ENCODE measurements around the gene CASZ1.
A peak's percentile ranks its signal among the peaks of the same experiment; 100 is the strongest.

Gene CASZ1

DNA sequence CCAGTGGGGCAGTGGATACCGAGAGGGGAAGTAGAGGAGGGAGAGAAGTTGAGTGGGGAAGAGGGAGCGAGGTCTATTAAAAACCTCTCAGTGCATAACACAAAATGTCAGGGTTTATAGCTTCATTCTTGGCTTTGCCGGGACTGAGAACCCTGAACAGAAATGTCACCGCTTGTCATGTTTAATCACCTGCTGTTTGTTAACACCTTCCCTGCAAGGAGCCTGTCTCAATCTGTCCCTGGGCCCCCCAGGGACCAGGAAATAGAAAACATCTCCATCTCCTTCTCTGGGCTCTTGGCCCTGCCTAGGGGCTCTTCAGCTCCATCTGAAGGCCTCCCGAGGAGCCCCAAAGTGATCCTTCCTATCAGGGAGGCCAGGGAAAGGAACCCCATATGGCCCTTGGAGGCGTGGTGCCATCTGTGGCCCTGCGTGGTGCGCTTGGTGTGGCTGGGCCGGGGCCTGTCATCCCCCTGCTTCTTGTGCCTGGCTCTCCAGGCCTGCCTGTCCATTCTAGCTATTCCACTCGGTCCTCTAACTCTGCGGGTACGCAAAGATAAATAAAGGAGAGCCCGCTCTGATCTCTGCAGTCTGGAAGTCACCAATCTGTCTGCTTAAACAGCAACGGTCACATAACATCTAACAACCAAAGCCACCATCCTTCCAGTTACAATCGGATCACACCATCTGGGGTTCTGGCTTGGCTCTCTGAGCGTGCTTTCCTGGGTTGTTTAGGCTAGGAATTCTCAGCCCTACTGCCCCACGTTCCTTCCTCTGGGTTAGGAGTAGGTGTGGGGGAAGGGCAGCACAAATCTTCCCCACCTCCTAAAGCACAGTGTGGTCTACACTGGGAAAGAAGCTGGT, 113.8 kb downstream of the CASZ1 start:
- 53% methylated on average over 14 of the region's 17 CpGs for WGBS
- Histone ChIP-seq H3K36me3 (ENCODE audit: control insufficient read depth in 1 of 2, insufficient read depth in 2 of 2, low read depth in 1 of 2, low read length in 2 of 2) (no peaks in the 10 kb centered on the region), H2BK15ac (ENCODE audit: low read depth, poor library complexity, severe bottlenecking) (no peak overlapping the region), H3K4me2 (ENCODE audit: low read length, poor library complexity, severe bottlenecking) (no peak overlapping the region), H3K23ac (ENCODE audit: low read length in 2 of 2) (no peak overlapping the region), H3K27ac (ENCODE audit: low read length, poor library complexity, severe bottlenecking) (no peak overlapping the region), H4K8ac (ENCODE audit: low read length) (no peak overlapping the region), H3K9me3 (ENCODE audit: control insufficient read depth, low read length) (no peaks in the 10 kb centered on the region), H3K18ac (ENCODE audit: low read depth in 1 of 2, low read length in 2 of 2) (peak overlapping the region; percentile 56 to 79), H3K4me1 (ENCODE audit: control insufficient read depth, insufficient read depth, low read depth, low read length) (peaks cover 23% of the 10 kb centered on the region), H3K79me1 (replicated peaks; ENCODE audit: low read length, poor library complexity, severe bottlenecking) (no peaks in the 10 kb centered on the region), H3K4me3 (ENCODE audit: insufficient read depth in 1 of 2, low read depth in 1 of 2, low read length in 2 of 2) (no peak overlapping the region), H3K14ac (ENCODE audit: low read length in 2 of 2) (no peak overlapping the region), H3K9ac (ENCODE audit: low read length) (no peak overlapping the region), H4K91ac (ENCODE audit: low read length) (no peak overlapping the region), H3K27me3 (ENCODE audit: control insufficient read depth in 1 of 2, insufficient read depth in 1 of 2, low read length in 2 of 2) (peaks cover 7 to 71% of the 10 kb centered on the region in 2 experiments), H2AK5ac (ENCODE audit: low read length, severe bottlenecking) (no peak overlapping the region), H2BK12ac (ENCODE audit: low read length in 2 of 2) (peak overlapping the region; percentile 29 to 42), H2AFZ (ENCODE audit: low read depth, low read length) (no peak overlapping the region), H3K4ac (ENCODE audit: low read depth in 1 of 2, low read length in 2 of 2) (peak overlapping the region; percentile 5 to 8), H2BK5ac (ENCODE audit: low read depth, low read length, poor library complexity, severe bottlenecking) (no peak overlapping the region), H2BK120ac (ENCODE audit: low read depth, low read length) (no peak overlapping the region)
- peak; percentile 40 for DNase-seq

DNA sequence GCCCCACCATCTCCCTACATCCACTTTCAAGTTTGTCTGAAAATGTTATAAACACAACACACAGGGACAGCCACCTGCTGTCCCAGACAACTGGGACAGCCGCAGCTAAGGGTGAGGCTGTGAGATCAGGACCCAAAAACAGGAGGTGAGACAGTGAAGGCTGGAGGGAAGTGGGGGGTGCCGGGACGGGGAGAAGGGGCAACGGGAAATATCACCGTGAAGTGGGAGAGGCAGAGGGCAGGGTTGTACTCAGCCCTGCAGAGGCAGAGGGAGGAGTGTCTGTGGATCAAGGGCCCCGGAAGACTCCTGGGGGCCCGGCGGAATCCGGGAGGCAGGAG, 114.4 kb downstream of the CASZ1 start:
- Histone ChIP-seq H3K18ac (ENCODE audit: low read depth in 1 of 2, low read length in 2 of 2) (peak overlapping the region in 1 of 2 experiments; percentile 31), H3K36me3 (ENCODE audit: control insufficient read depth in 1 of 2, insufficient read depth in 2 of 2, low read depth in 1 of 2, low read length in 2 of 2) (no peaks in the 10 kb centered on the region), H4K8ac (ENCODE audit: low read length) (no peak overlapping the region), H3K27ac (ENCODE audit: low read length, poor library complexity, severe bottlenecking) (no peak overlapping the region), H3K27me3 (ENCODE audit: control insufficient read depth in 1 of 2, insufficient read depth in 1 of 2, low read length in 2 of 2) (peaks cover 1 to 71% of the 10 kb centered on the region in 2 experiments), H3K79me1 (replicated peaks; ENCODE audit: low read length, poor library complexity, severe bottlenecking) (no peaks in the 10 kb centered on the region), H2AK5ac (ENCODE audit: low read length, severe bottlenecking) (no peak overlapping the region), H3K4me2 (ENCODE audit: low read length, poor library complexity, severe bottlenecking) (no peak overlapping the region), H2BK15ac (ENCODE audit: low read depth, poor library complexity, severe bottlenecking) (no peak overlapping the region), H2AFZ (ENCODE audit: low read depth, low read length) (no peak overlapping the region), H3K4ac (ENCODE audit: low read depth in 1 of 2, low read length in 2 of 2) (peak overlapping the region in 1 of 2 experiments; percentile 41), H3K4me1 (ENCODE audit: control insufficient read depth, insufficient read depth, low read depth, low read length) (peaks cover 29% of the 10 kb centered on the region), H3K23ac (ENCODE audit: low read length in 2 of 2) (no peak overlapping the region), H2BK120ac (ENCODE audit: low read depth, low read length) (no peak overlapping the region), H3K4me3 (ENCODE audit: insufficient read depth in 1 of 2, low read depth in 1 of 2, low read length in 2 of 2) (no peak overlapping the region), H3K9ac (ENCODE audit: low read length) (no peak overlapping the region), H3K14ac (ENCODE audit: low read length in 2 of 2) (no peak overlapping the region), H2BK5ac (ENCODE audit: low read depth, low read length, poor library complexity, severe bottlenecking) (no peak overlapping the region), H3K9me3 (ENCODE audit: control insufficient read depth, low read length) (no peaks in the 10 kb centered on the region), H2BK12ac (ENCODE audit: low read length in 2 of 2) (no peak overlapping the region), H4K91ac (ENCODE audit: low read length) (peak overlapping the region; percentile 52)
- 58% methylated on average over 9 of the region's 9 CpGs for WGBS
- no peak for DNase-seq

- H2BK5ac ChIP-seq (ENCODE audit: low read depth, low read length, poor library complexity, severe bottlenecking): no peak overlapping the region
- no peak overlapping the region for H2AFZ ChIP-seq (ENCODE audit: low read depth, low read length)
- peaks cover 31% of the 10 kb centered on the region for H3K4me1 ChIP-seq (ENCODE audit: control insufficient read depth, insufficient read depth, low read depth, low read length)
- H3K23ac ChIP-seq (ENCODE audit: low read length in 2 of 2): no peak overlapping the region
- no peak overlapping the region for H3K9ac ChIP-seq (ENCODE audit: low read length)
- H3K18ac ChIP-seq (ENCODE audit: low read depth in 1 of 2, low read length in 2 of 2): no peak overlapping the region
- DNase-seq: no peak
- peak overlapping the region in 1 of 2 experiments; percentile 90 for H2BK12ac ChIP-seq (ENCODE audit: low read length in 2 of 2)
- no peak overlapping the region for H2AK5ac ChIP-seq (ENCODE audit: low read length, severe bottlenecking)
- no peaks in the 10 kb centered on the region for H3K36me3 ChIP-seq (ENCODE audit: control insufficient read depth in 1 of 2, insufficient read depth in 2 of 2, low read depth in 1 of 2, low read length in 2 of 2)
- H3K4me2 ChIP-seq (ENCODE audit: low read length, poor library complexity, severe bottlenecking): no peak overlapping the region
- H3K14ac ChIP-seq (ENCODE audit: low read length in 2 of 2): no peak overlapping the region
- peak overlapping the region; percentile 43 for H4K91ac ChIP-seq (ENCODE audit: low read length)
- H2BK15ac ChIP-seq (ENCODE audit: low read depth, poor library complexity, severe bottlenecking): peak overlapping the region; percentile 7
- no peaks in the 10 kb centered on the region for H3K79me1 ChIP-seq (replicated peaks; ENCODE audit: low read length, poor library complexity, severe bottlenecking)
- H3K4ac ChIP-seq (ENCODE audit: low read depth in 1 of 2, low read length in 2 of 2): peak overlapping the region; percentile 8 to 51
- no peak overlapping the region for H4K8ac ChIP-seq (ENCODE audit: low read length)
- no peak overlapping the region for H3K4me3 ChIP-seq (ENCODE audit: insufficient read depth in 1 of 2, low read depth in 1 of 2, low read length in 2 of 2)
- H2BK120ac ChIP-seq (ENCODE audit: low read depth, low read length): peak overlapping the region; percentile 37
- H3K27ac ChIP-seq (ENCODE audit: low read length, poor library complexity, severe bottlenecking): no peak overlapping the region
- no peaks in the 10 kb centered on the region for H3K9me3 ChIP-seq (ENCODE audit: control insufficient read depth, low read length)
- peaks cover 0 to 71% of the 10 kb centered on the region in 2 experiments for H3K27me3 ChIP-seq (ENCODE audit: control insufficient read depth in 1 of 2, insufficient read depth in 1 of 2, low read length in 2 of 2)
- WGBS: 79% methylated on average over 15 of the region's 18 CpGs
These were observed 114.9 kb downstream of the CASZ1 start for GRCh38 chr1:10681296-10682107.

- no peak overlapping the region for H4K8ac ChIP-seq (ENCODE audit: low read length)
- H2BK12ac ChIP-seq (ENCODE audit: low read length in 2 of 2): peak overlapping the region in 1 of 2 experiments; percentile 79
- H3K36me3 ChIP-seq (ENCODE audit: control insufficient read depth in 1 of 2, insufficient read depth in 2 of 2, low read depth in 1 of 2, low read length in 2 of 2): no peaks in the 10 kb centered on the region
- no peak overlapping the region for H2AK5ac ChIP-seq (ENCODE audit: low read length, severe bottlenecking)
- no peak overlapping the region for H3K9ac ChIP-seq (ENCODE audit: low read length)
- H3K4me1 ChIP-seq (ENCODE audit: control insufficient read depth, insufficient read depth, low read depth, low read length): peaks cover 26% of the 10 kb centered on the region
- H3K23ac ChIP-seq (ENCODE audit: low read length in 2 of 2): no peak overlapping the region
- peak; percentile 37 for DNase-seq
- no peak overlapping the region for H3K4me3 ChIP-seq (ENCODE audit: insufficient read depth in 1 of 2, low read depth in 1 of 2, low read length in 2 of 2)
- no peak overlapping the region for H2AFZ ChIP-seq (ENCODE audit: low read depth, low read length)
- H4K91ac ChIP-seq (ENCODE audit: low read length): peak overlapping the region; percentile 1
- no peak overlapping the region for H3K4ac ChIP-seq (ENCODE audit: low read depth in 1 of 2, low read length in 2 of 2)
- H3K14ac ChIP-seq (ENCODE audit: low read length in 2 of 2): peak overlapping the region in 1 of 2 experiments; percentile 5
- H3K9me3 ChIP-seq (ENCODE audit: control insufficient read depth, low read length): no peaks in the 10 kb centered on the region
- no peak overlapping the region for H3K27ac ChIP-seq (ENCODE audit: low read length, poor library complexity, severe bottlenecking)
- peaks cover 0 to 72% of the 10 kb centered on the region in 2 experiments for H3K27me3 ChIP-seq (ENCODE audit: control insufficient read depth in 1 of 2, insufficient read depth in 1 of 2, low read length in 2 of 2)
- H2BK120ac ChIP-seq (ENCODE audit: low read depth, low read length): no peak overlapping the region
- 67% methylated on average over 7 of the region's 11 CpGs for WGBS
- no peak overlapping the region for H2BK5ac ChIP-seq (ENCODE audit: low read depth, low read length, poor library complexity, severe bottlenecking)
- H3K79me1 ChIP-seq (replicated peaks; ENCODE audit: low read length, poor library complexity, severe bottlenecking): no peaks in the 10 kb centered on the region
- peak overlapping the region in 1 of 2 experiments; percentile 37 for H3K18ac ChIP-seq (ENCODE audit: low read depth in 1 of 2, low read length in 2 of 2)
- no peak overlapping the region for H3K4me2 ChIP-seq (ENCODE audit: low read length, poor library complexity, severe bottlenecking)
- peak overlapping the region; percentile 8 for H2BK15ac ChIP-seq (ENCODE audit: low read depth, poor library complexity, severe bottlenecking)
These were observed 116.0 kb downstream of the CASZ1 start for GRCh38 chr1:10680487-10680886.

Measured in mesenchymal stem cell (in vitro differentiated cells and primary cell).